Mucosa of descending colon (tissue), 3 donors: Measurements from ENCODE around the gene DLGAP1. TPM values are rescaled to one million over a fixed set of nuclear protein-coding genes. Genes with fewer than 3 reads are reported as not detected.

Experiments
- ATAC-seq: fragments of 200-7000 bp; cut with Tn5 transposase; one replicate; pipeline ENCODE4 v1.9.1; 2020; ENCODE audit warnings: mild to moderate bottlenecking, moderate library complexity
- DNase-seq, 3 donors: peaks; one replicate each; pipeline ENCODE4 v3.0.0-alpha.2; 2020
- H3K36me3 ChIP-seq: fragments of 200-600 bp; one replicate; pipeline ENCODE4 v1.8.0; 2021; ENCODE audit warnings: low read depth, mild to moderate bottlenecking
- H3K4me1 ChIP-seq: fragments of 200-600 bp; one replicate; pipeline ENCODE4 v1.8.0; 2021; ENCODE audit warnings: low read depth, mild to moderate bottlenecking
- H3K4me3 ChIP-seq: fragments of 200-600 bp; one replicate; pipeline ENCODE4 v1.8.0; 2021; ENCODE audit warnings: mild to moderate bottlenecking
- H3K9me3 ChIP-seq: fragments of 200-600 bp; one replicate; pipeline ENCODE4 v1.8.0; 2021; ENCODE audit warnings: mild to moderate bottlenecking
- intact Hi-C, 2 donors: fragments of 100-400 bp; cut with DNase I in 1 of 2; cut with micrococcal nuclease in 1 of 2; formaldehyde crosslinking; loops; one replicate each; pipeline versions ENCODE4 v1.11.0 to v1.11.1; 2022; cut with DNase I, micrococcal nuclease
- total RNA-seq, 3 donors: library from RNA; stranded (reverse); fragmentation: NEBNext Ultra II Directional in 2 of 3; extraction: Animal tissue kit (Norgen Biotek cat#: 25700) in 2 of 3; gene quantifications; one replicate each; pipeline versions ENCODE4 v1.2.1 to v1.2.4, GENCODE V29; 2021 to 2023
- TF ChIP-seq, protein P1 (sequence below): fragments of 200-600 bp; IDR thresholded peaks from one replicate; pipeline ENCODE4 v1.8.0; 2022; ENCODE audit warnings: antibody characterized with exemption, mild to moderate bottlenecking
- donor health status: DM: no; HTN: no; CAD: no; lungs with moderate emphysema.
- donor health status: DM: no; HTN: no; CAD: no.
- donor health status: DM: no; HTN: yes; CAD: no.

Gene DLGAP1
- total RNA-seq, 3 donors from 2014 or later, result 0.46 to 6.8 (median 4.1) TPM

DNA sequence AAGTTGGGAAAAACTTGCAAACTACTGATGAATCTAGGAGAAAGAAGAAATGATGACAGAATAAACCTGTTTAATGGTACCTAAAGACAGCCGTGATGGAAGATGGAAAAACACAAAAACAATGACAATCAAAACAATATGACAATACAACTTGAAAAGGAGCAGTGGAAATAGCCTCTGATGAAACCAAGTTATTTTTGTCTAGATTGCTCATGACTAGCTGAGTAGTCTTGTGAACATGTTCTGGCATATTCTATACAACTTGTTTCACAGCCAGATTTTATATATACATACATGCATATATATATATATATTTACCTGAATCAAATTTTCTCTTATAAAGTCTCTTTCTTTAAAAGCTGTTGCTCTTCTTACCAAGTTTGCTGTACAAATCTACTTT, 566.0 kb downstream of the DLGAP1 start:
- Histone ChIP-seq H3K9me3 (no peaks in the 10 kb centered on the region), H3K4me3 (no peak overlapping the region), H3K36me3 (no peaks in the 10 kb centered on the region), H3K4me1 (no peaks in the 10 kb centered on the region)
- TF ChIP-seq, protein P1, sequence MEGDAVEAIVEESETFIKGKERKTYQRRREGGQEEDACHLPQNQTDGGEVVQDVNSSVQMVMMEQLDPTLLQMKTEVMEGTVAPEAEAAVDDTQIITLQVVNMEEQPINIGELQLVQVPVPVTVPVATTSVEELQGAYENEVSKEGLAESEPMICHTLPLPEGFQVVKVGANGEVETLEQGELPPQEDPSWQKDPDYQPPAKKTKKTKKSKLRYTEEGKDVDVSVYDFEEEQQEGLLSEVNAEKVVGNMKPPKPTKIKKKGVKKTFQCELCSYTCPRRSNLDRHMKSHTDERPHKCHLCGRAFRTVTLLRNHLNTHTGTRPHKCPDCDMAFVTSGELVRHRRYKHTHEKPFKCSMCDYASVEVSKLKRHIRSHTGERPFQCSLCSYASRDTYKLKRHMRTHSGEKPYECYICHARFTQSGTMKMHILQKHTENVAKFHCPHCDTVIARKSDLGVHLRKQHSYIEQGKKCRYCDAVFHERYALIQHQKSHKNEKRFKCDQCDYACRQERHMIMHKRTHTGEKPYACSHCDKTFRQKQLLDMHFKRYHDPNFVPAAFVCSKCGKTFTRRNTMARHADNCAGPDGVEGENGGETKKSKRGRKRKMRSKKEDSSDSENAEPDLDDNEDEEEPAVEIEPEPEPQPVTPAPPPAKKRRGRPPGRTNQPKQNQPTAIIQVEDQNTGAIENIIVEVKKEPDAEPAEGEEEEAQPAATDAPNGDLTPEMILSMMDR, result no peak
- DNase-seq (no peak), ATAC-seq (no peak)
- intact Hi-C loops, result no loop called here

DNA sequence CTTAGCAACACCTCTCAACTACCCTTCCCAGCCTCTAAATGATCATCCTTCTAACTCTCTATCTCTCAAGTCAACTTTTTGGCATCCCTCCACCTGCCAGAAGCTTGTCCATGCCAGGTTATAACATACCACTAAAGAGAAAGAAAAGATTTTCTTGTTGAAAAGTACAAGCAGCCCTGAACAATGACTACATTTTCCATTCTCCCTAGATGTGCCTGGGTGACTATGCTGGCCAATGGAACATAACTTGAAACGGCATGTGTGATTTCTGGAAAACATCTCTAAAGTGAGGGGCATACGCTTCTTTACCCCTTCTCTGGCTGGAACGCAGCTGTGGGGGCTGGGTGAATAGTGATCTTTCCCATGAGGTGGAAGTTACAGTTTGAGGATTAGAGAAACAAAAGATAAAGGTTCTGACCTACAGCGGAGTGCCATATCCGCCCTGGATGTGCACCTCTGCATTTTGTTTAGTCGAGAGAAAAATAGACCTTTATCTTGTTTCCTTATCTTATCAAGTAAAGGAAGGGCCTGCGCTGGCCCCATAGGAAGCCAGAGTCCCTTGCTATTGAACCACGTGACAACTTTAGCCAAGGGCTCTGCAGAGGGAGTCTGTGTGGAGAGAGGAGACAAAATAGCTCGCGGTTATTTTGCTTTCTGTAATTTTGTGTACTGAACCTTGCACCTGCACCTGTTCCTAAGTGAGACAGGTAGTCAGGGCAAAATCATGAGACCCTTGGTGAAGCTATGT, 568.4 kb downstream of the DLGAP1 start:
- DNase-seq, result peak in 1 of 3 donors; percentile 15
- no peaks in the 10 kb centered on the region for H3K4me1 ChIP-seq
- no peaks in the 10 kb centered on the region for H3K9me3 ChIP-seq
- peak; percentile 46 for ATAC-seq
- H3K36me3 ChIP-seq, result no peaks in the 10 kb centered on the region
- H3K4me3 ChIP-seq, result no peak overlapping the region
- TF ChIP-seq, protein P1, result no peak
- intact Hi-C loops, result no loop called here

DNA sequence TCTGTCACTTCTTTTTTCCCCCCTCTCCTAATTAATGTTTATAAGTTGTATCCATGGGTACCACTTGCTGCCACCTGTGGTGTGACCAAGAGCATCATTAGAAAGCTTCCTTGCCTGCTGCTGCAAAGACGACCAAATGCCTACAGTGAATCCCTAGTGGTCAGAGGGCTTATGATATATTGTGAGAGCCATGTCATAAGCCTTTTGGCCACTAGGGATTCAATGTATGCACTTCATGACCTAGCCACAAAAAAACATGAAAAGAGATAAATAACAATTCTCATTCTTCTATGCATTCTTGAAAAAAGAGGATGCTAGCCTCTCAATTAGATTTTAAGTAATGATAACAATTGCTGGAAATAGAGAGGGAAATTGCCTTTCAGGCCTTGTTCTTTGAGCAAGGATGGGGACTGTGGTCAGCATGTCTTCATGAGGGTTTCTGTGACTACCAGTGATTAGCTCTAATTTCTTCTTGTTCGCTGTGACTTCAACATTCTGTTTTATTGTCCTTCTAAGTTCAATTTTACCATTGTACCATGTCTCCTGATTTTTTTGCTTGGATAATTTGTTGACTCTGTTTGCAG, 569.8 kb downstream of the DLGAP1 start:
- H3K9me3 ChIP-seq, result no peaks in the 10 kb centered on the region
- no peaks in the 10 kb centered on the region for H3K4me1 ChIP-seq
- no peak for ATAC-seq
- intact Hi-C loops, result no loop called here
- no peak for DNase-seq
- no peak overlapping the region for H3K4me3 ChIP-seq
- TF ChIP-seq, protein P1, result no peak
- no peaks in the 10 kb centered on the region for H3K36me3 ChIP-seq

DNA sequence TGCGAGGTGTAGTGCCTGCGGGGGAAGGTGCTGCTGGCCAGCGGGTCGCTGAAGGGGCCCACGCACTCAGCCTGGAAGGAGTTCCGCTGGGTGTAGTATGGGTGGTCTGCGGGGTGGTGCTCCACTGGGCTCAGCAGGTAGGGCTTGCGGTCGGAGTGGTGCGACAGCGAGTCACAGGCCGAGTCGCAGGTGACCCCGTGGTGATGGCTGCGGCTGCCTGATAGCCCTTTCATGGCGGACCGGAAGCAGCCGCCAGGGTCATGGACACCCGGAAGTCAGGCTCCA, 575.3 kb downstream of the DLGAP1 start:
- DNase-seq (no peak), ATAC-seq (no peak)
- intact Hi-C loops, result loop anchor here in 1 of 2 donors (10.0 kb wide), 1 partner anchor 175 kb away; no protein-coding TSS in a partner anchor
- no peaks in the 10 kb centered on the region for H3K4me1 ChIP-seq
- H3K9me3 ChIP-seq, result no peaks in the 10 kb centered on the region
- H3K36me3 ChIP-seq, result no peaks in the 10 kb centered on the region
- no peak overlapping the region for H3K4me3 ChIP-seq
- TF ChIP-seq, protein P1, result no peak

DNA sequence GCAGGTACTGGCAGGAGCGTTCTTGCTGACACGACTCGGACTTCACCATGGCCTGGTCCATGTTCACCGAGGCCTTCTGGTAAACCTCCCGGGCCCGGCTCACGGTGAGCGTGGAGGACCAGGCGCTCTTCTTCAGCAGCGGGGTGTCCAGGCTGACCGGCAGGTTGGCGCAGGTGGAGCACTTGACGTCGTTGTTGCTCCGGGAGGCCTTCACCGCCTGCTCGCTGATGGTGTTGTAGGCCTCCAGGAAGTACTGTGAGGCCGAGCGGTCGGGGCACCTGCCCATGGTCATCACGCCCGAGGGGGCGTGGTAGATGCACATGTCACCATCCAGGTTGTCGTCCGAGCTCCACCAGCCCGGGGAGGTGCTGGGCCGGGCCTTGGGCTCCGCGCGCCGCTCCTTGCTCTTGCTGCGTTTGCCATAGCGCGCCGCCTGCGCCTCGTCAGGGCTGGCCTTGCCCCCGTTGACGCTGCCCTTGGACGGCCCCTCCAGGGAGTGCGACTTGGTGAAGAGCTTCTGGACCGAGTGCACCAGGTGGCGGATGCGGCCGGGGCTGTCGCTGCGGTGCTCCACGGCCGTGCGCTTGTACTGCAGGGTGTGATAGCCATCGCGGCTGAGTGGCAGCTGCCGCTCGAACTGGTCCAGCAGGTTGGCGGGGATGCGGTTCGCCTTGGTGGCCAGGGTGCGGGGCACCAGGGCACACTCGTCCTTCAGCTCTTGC, 575.8 kb downstream of the DLGAP1 start:
- intact Hi-C loops, result loop anchor here in 1 of 2 donors (10.0 kb wide), 1 partner anchor 174 kb away; no protein-coding TSS in a partner anchor
- ATAC-seq, result no peak

More for the DNA sequence above, 575.8 kb downstream of the DLGAP1 start:
- H3K9me3 ChIP-seq, result no peaks in the 10 kb centered on the region
- H3K36me3 ChIP-seq, result no peaks in the 10 kb centered on the region
- no peak overlapping the region for H3K4me3 ChIP-seq
- TF ChIP-seq, protein P1, result no peak
- H3K4me1 ChIP-seq, result no peaks in the 10 kb centered on the region
- DNase-seq, result peak in 1 of 3 donors; percentile 45
